C4-2B (cell line): Measurements from ENCODE around the gene U2AF2.

Experiments used
- H3K27ac ChIP-seq: fragments of 450-650 bp; 2 replicates; pipeline ENCODE4 v1.5.1; 2017
- ZFX ChIP-seq: fragments of 450-650 bp; IDR thresholded peaks from 2 replicates; pipeline ENCODE4 v1.6.1; 2017
- TF ChIP-seq, protein P1 (sequence below): fragments of 450-650 bp; conservative IDR thresholded peaks from 2 replicates; pipeline ENCODE4 v1.5.1; 2017; ENCODE audit warnings: mild to moderate bottlenecking

U2AF2 gene

DNA sequence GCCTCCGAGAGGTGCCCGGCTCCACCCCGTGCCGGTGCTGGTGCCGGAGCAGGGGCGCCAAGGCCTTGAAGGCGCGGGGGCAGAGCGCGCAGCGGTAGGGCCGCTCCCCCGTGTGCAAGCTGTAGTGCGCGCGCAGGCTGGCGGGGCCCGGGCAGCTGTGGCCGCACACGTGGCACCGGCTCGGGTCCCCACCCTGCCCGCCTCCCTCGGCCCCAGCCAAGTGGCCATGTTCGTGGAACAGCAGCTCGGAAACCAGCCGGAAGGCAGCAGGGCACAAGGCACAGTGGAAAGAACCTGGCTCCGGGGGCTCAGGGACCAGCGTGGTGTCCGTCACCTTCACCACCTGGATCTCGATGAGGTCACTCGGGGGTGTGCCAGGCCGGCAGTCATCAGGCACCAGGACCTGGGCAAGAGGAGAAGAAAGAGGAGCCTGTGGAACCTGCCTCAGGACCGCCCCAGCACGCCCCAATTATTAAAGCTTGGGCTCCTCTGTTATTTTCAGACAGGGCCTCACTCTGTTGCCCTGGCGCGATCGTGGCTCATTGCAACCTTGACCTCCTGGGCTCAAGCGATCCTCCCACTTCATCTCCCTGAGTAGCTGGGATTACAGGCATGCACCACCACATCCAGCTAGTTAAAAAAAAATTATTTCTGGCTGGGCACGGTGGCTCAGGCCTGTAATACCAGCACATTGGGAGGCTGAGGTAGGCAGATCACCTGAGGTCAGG lies 32.4 kb upstream of the U2AF2 start:
- TF ChIP-seq, protein P1, sequence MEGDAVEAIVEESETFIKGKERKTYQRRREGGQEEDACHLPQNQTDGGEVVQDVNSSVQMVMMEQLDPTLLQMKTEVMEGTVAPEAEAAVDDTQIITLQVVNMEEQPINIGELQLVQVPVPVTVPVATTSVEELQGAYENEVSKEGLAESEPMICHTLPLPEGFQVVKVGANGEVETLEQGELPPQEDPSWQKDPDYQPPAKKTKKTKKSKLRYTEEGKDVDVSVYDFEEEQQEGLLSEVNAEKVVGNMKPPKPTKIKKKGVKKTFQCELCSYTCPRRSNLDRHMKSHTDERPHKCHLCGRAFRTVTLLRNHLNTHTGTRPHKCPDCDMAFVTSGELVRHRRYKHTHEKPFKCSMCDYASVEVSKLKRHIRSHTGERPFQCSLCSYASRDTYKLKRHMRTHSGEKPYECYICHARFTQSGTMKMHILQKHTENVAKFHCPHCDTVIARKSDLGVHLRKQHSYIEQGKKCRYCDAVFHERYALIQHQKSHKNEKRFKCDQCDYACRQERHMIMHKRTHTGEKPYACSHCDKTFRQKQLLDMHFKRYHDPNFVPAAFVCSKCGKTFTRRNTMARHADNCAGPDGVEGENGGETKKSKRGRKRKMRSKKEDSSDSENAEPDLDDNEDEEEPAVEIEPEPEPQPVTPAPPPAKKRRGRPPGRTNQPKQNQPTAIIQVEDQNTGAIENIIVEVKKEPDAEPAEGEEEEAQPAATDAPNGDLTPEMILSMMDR: no peak
- TF ChIP-seq ZFX: no peak
- H3K27ac ChIP-seq: no peak overlapping the region

DNA sequence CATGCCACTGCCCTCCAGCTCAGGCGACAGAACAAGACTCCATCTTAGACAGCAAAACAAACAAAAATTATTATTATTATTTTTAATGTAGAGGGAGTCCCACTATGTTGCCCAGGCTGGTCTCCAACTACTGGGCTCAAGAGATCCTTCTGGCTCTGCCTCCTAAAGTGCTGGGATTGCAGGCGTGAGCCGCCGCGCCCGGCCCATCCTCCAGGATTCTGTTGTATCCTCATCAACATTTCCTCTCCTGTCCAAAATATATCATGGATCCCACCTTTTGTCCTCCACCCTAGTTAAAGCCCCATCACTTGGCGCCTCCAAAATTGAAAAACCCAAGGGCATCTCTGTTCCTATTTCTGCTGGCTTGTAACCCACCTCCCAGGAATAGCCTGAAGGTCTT lies 31.7 kb upstream of the U2AF2 start:
- TF ChIP-seq, protein P1: no peak
- TF ChIP-seq ZFX: no peak
- H3K27ac ChIP-seq: no peak overlapping the region

DNA sequence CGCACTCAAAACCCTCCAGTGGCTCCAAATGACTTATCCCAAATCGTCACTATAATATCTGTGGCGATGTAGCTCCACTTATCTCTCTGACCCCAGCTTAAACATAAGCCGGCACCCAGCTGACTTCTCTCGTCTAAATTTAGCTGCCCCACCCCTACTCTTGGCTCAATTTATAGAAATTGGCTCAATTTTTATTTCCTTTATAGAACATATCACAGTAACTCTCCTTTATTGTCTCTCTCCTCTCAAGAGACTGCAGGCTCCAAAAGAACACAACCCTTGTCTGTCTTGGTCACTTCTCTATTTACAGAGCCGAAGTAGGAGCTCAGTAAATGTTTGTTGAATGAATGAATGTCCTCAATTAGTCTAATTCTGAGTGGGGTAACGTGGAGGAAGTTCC lies 31.3 kb upstream of the U2AF2 start:
- no peak overlapping the region for H3K27ac ChIP-seq
- TF ChIP-seq, protein P1: no peak
- TF ChIP-seq ZFX: no peak

DNA sequence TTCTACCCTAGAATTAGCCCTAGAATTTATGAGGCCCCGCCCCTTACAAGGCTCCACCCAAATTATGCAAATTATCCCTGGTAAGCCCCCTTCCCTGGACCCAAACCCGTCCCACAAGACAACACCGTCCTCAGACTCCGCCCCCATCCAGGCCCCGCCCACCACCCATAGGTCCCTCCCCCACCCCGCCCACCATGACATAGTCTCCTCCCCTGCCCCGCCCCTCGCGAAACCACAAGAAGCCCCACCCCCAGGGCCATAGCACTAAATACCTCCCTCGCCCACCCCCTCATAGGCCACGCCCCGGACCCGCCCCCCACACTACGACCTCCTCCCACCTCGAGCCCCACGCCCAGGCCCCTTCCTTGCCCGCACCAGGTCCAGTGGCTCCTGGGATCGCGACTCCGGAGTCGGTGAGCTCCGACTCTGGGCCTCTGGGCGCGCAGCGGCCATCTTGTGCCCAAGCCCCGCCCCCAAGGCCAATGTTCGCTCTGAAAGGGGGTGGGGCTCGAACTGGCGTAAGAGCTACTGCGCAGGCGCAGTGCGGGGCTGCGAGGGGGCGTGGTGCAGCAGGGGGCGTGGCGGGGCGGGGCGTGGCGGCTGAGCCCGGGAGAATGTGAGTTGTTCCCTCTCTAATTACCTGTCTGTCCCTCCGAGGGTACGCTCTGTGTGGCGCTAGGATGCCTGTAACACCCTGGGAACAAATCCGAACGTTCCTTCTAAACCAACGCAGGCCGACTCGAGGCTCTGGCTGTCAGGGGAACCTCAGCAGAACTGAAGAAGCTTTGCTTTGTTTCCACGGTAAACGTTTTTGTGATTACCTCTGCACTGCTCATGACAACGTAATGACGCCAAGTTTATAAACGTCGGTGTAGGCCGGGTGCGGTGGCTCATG lies 30.5 kb upstream of the U2AF2 start, which contains the start of gene ZNF784:
Gene ZNF784 (minus strand): TSS at position 458 of the 895 bp plus-strand sequence. CDS start 5 bp downstream, at position 453.
- H3K27ac ChIP-seq: peak within 1 kb of the TSS; percentile 72
- TF ChIP-seq, protein P1: no peak
- no peak for TF ChIP-seq ZFX

DNA sequence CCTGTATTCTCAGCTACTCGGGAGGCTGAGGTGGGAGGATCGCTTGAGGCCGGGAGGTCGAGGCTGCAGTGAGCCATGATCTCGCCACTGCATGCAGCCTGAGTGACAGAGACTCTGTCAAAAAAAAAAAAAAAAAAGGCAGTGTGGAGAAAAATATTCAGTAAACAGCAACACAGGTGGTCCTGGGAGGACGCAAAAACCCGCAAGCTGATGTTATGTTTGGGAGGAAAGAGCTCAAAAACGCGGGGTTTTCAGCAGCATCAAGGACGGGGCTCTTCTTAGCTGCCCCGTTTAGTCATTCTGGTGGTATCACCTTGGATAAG lies 29.9 kb upstream of the U2AF2 start:
- TF ChIP-seq, protein P1: no peak
- no peak for TF ChIP-seq ZFX
- peak overlapping the region; percentile 72 for H3K27ac ChIP-seq

DNA sequence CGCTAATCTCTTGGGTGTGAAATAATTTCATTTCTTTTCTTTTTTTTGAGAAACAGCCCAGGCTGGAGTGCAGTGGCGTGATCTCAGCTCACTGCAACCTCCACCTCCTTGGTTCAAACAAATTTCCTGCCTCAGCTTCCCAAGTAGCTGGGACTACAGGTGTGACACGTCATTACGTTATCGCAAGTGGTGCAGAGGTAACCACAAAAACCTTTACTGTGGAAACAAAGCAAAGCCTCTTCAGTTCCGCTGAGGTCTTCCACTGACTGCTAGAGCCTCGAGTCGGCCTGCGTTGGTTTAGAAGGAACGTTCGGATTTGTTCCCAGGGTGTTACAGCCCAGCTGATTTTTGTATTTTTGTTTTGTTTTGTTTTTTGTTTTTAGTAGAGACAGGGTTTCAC lies 28.5 kb upstream of the U2AF2 start:
- H3K27ac ChIP-seq: no peak overlapping the region
- TF ChIP-seq, protein P1: no peak
- no peak for TF ChIP-seq ZFX

DNA sequence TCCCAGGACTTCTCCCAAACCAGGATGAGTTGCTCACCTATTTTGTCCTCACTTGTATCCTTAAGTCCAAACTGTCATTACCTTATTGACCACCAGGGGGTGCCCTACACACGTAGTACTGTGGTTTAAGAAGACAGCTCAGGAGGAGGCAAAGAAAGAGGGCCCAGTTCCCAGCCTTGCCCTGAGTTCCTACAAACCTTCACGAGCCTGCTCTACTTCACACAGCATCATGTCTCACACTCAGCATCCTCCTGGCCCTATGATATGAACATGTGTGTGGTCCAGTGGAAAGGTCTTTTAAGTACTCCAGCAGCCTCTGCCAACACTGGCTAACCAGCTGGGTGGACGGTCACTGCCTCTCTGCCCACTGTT lies 22.4 kb upstream of the U2AF2 start:
- H3K27ac ChIP-seq: no peak overlapping the region
- TF ChIP-seq ZFX: no peak
- TF ChIP-seq, protein P1: peak; percentile 86
